GM23248 (cell line): Measurements from ENCODE around the gene RHOXF2B.

Source experiments
- EZH2 ChIP-seq: fragments of 200-600 bp; sonication (generic); IDR thresholded peaks from 2 replicates; pipeline ENCODE4 v1.6.1; 2018; ENCODE audit warnings: antibody characterized with exemption, mild to moderate bottlenecking; ENCODE audit not compliant: insufficient read depth, poor library complexity, severe bottlenecking
- EZH2phosphoT487 ChIP-seq: fragments of 200-600 bp; sonication (generic); IDR thresholded peaks from 2 replicates; pipeline ENCODE4 v1.6.1; 2018; ENCODE audit warnings: antibody characterized with exemption, moderate library complexity, mild to moderate bottlenecking, low read depth; ENCODE audit not compliant: insufficient read depth

- TF ChIP-seq EZH2 (no peak), EZH2phosphoT487 (no peak)
Observed at GRCh38 chrX:120115438-120115963, 38.0 kb upstream of the RHOXF2B start, which contains the start of gene RHOXF1.
